Mesendoderm (in vitro differentiated cells): ENCODE measurements around the gene FREY1.

ENCODE experiments used
- DNase-seq: peaks from one replicate; pipeline ENCODE4 v3.0.0; 2013
- H2AK5ac ChIP-seq: 2 replicates; pipeline ENCODE4 v1.6.1; 2013; ENCODE audit warnings: low read length, inconsistent platforms
- H2BK120ac ChIP-seq: 2 replicates; pipeline ENCODE4 v1.6.1; 2013; ENCODE audit warnings: low read depth, mild to moderate bottlenecking, low read length, moderate library complexity, mixed read lengths
- H2BK15ac ChIP-seq: replicated peaks from 2 replicates; pipeline ENCODE4 v1.6.1; 2013; ENCODE audit warnings: low read depth, mild to moderate bottlenecking, moderate library complexity
- H2BK5ac ChIP-seq: 2 replicates; pipeline ENCODE4 v1.6.1; 2013; ENCODE audit warnings: low read length, inconsistent platforms
- H3K18ac ChIP-seq: 2 replicates; pipeline ENCODE4 v1.6.1; 2013; ENCODE audit warnings: mild to moderate bottlenecking, low read length, mixed read lengths
- H3K23ac ChIP-seq: one replicate; pipeline ENCODE4 v1.6.1; 2013; ENCODE audit warnings: low read length
- H3K27ac ChIP-seq: 2 replicates; pipeline ENCODE4 v1.5.1; 2013; ENCODE audit warnings: low read depth, mild to moderate bottlenecking, inconsistent platforms, low read length, moderate library complexity
- H3K27me3 ChIP-seq: 2 replicates; pipeline ENCODE4 v1.6.1; 2013; ENCODE audit warnings: low read length, control low read depth, mild to moderate bottlenecking, inconsistent platforms; ENCODE audit not compliant: insufficient read depth, poor library complexity
- H3K36me3 ChIP-seq: 2 replicates; pipeline ENCODE4 v1.6.1; 2013; ENCODE audit warnings: low read length, inconsistent platforms; ENCODE audit not compliant: control insufficient read depth, insufficient read depth
- H3K4ac ChIP-seq: one replicate; pipeline ENCODE4 v1.6.1; 2013; ENCODE audit warnings: low read depth, mild to moderate bottlenecking, low read length, moderate library complexity
- H3K4me1 ChIP-seq: 2 replicates; pipeline ENCODE4 v1.6.1; 2013; ENCODE audit warnings: low read depth, low read length, inconsistent platforms; ENCODE audit not compliant: control insufficient read depth
- H3K4me2 ChIP-seq: 2 replicates; pipeline ENCODE4 v1.6.1; 2013; ENCODE audit warnings: low read length
- H3K4me3 ChIP-seq: 2 replicates; pipeline ENCODE4 v1.5.1; 2013; ENCODE audit warnings: mild to moderate bottlenecking, low read length
- H3K56ac ChIP-seq: one replicate; pipeline ENCODE4 v1.6.1; 2013; ENCODE audit warnings: low read length
- H3K79me1 ChIP-seq: 2 replicates; pipeline ENCODE4 v1.6.1; 2013; ENCODE audit warnings: low read length, inconsistent platforms
- H3K79me2 ChIP-seq: 2 replicates; pipeline ENCODE4 v1.6.1; 2013; ENCODE audit warnings: mild to moderate bottlenecking, low read length; ENCODE audit not compliant: control insufficient read depth, insufficient read depth
- H3K9ac ChIP-seq: 2 replicates; pipeline ENCODE4 v1.6.1; 2013; ENCODE audit warnings: low read length, inconsistent platforms
- H4K5ac ChIP-seq: one replicate; pipeline ENCODE4 v1.6.1; 2013; ENCODE audit warnings: low read length
- H4K8ac ChIP-seq: one replicate; pipeline ENCODE4 v1.6.1; 2013; ENCODE audit warnings: low read depth, mild to moderate bottlenecking, control low read depth, low read length, moderate library complexity
- WGBS: extraction: QIAGEN DNeasy Blood & Tissue Kit; methylation state at CpG from one replicate; pipeline ENCODE4 v1.1.7; 2013; ENCODE audit warnings: low lambda C conversion rate, missing lambda C conversion rate; ENCODE audit not compliant: insufficient coverage; ENCODE audit errors: extremely low coverage; 5-methylcytosine and 5-hydroxymethylcytosine counted together

Gene FREY1

GRCh38 chr11:45892856-45893255 is 14.2 kb downstream of the FREY1 start:
- Histone ChIP-seq H3K79me1 (no peaks in the 10 kb centered on the region), H3K56ac (no peak overlapping the region), H2BK5ac (no peak overlapping the region), H3K36me3 (no peaks in the 10 kb centered on the region), H3K9ac (no peak overlapping the region), H2AK5ac (no peak overlapping the region), H4K8ac (no peak overlapping the region), H2BK120ac (no peak overlapping the region), H3K27ac (no peak overlapping the region), H3K4ac (no peak overlapping the region), H3K79me2 (no peaks in the 10 kb centered on the region), H4K5ac (no peak overlapping the region), H3K4me2 (no peak overlapping the region), H3K18ac (no peak overlapping the region), H3K23ac (no peak overlapping the region), H2BK15ac (no peak overlapping the region), H3K4me1 (no peaks in the 10 kb centered on the region), H3K27me3 (no peaks in the 10 kb centered on the region), H3K4me3 (no peak overlapping the region)
- DNase-seq, result no peak
- WGBS, result no CpG with 5 or more reads among the region's 5 CpGs

GRCh38 chr11:45890886-45891550 is 16.1 kb downstream of the FREY1 start:
- Histone ChIP-seq H4K8ac (no peak overlapping the region), H3K4me3 (no peak overlapping the region), H3K79me2 (no peaks in the 10 kb centered on the region), H3K27ac (no peak overlapping the region), H2BK5ac (no peak overlapping the region), H2BK15ac (no peak overlapping the region), H3K4me1 (no peaks in the 10 kb centered on the region), H3K9ac (no peak overlapping the region), H3K79me1 (no peaks in the 10 kb centered on the region), H3K36me3 (no peaks in the 10 kb centered on the region), H3K23ac (no peak overlapping the region), H3K4ac (no peak overlapping the region), H4K5ac (no peak overlapping the region), H2BK120ac (no peak overlapping the region), H3K27me3 (no peaks in the 10 kb centered on the region), H3K4me2 (no peak overlapping the region), H2AK5ac (no peak overlapping the region), H3K18ac (no peak overlapping the region), H3K56ac (no peak overlapping the region)
- DNase-seq, result no peak
- WGBS, result no CpG with 5 or more reads among the region's 9 CpGs

- Histone ChIP-seq H3K4me3 (no peak overlapping the region), H2AK5ac (no peak overlapping the region), H3K79me2 (no peaks in the 10 kb centered on the region), H3K56ac (no peak overlapping the region), H3K23ac (no peak overlapping the region), H3K4me1 (no peaks in the 10 kb centered on the region), H2BK15ac (no peak overlapping the region), H3K4me2 (no peak overlapping the region), H3K18ac (no peak overlapping the region), H3K27ac (no peak overlapping the region), H3K79me1 (no peaks in the 10 kb centered on the region), H3K4ac (no peak overlapping the region), H4K5ac (no peak overlapping the region), H3K36me3 (no peaks in the 10 kb centered on the region), H2BK5ac (no peak overlapping the region), H4K8ac (no peak overlapping the region), H3K27me3 (no peaks in the 10 kb centered on the region), H2BK120ac (no peak overlapping the region), H3K9ac (no peak overlapping the region)
- no peak for DNase-seq
- no CpG with 5 or more reads among the region's 9 CpGs for WGBS
Observed at GRCh38 chr11:45889966-45890365, 17.1 kb downstream of the FREY1 start.

- Histone ChIP-seq H3K18ac (no peak overlapping the region), H3K79me2 (no peaks in the 10 kb centered on the region), H2BK15ac (no peak overlapping the region), H3K27ac (no peak overlapping the region), H2BK5ac (no peak overlapping the region), H3K4me2 (no peak overlapping the region), H4K5ac (no peak overlapping the region), H2AK5ac (no peak overlapping the region), H2BK120ac (no peak overlapping the region), H3K56ac (no peak overlapping the region), H3K9ac (no peak overlapping the region), H3K4ac (no peak overlapping the region), H3K4me1 (no peaks in the 10 kb centered on the region), H3K4me3 (no peak overlapping the region), H3K36me3 (no peaks in the 10 kb centered on the region), H3K23ac (no peak overlapping the region), H3K79me1 (no peaks in the 10 kb centered on the region), H3K27me3 (no peaks in the 10 kb centered on the region), H4K8ac (no peak overlapping the region)
- WGBS, result no CpG with 5 or more reads among the region's 8 CpGs
- no peak for DNase-seq
Observed at GRCh38 chr11:45889555-45889954, 17.5 kb downstream of the FREY1 start.

GRCh38 chr11:45887587-45887986 is 19.5 kb downstream of the FREY1 start:
- Histone ChIP-seq H3K36me3 (no peaks in the 10 kb centered on the region), H3K18ac (no peak overlapping the region), H3K23ac (no peak overlapping the region), H3K9ac (no peak overlapping the region), H2AK5ac (no peak overlapping the region), H3K79me1 (no peaks in the 10 kb centered on the region), H2BK120ac (no peak overlapping the region), H3K4ac (no peak overlapping the region), H2BK15ac (no peak overlapping the region), H3K27ac (no peak overlapping the region), H3K79me2 (no peaks in the 10 kb centered on the region), H3K4me1 (no peaks in the 10 kb centered on the region), H3K4me2 (no peak overlapping the region), H3K56ac (no peak overlapping the region), H4K5ac (no peak overlapping the region), H2BK5ac (no peak overlapping the region), H4K8ac (no peak overlapping the region), H3K27me3 (no peaks in the 10 kb centered on the region), H3K4me3 (no peak overlapping the region)
- no peak for DNase-seq
- WGBS, result no CpG with 5 or more reads among the region's 10 CpGs
